OCI-LY1 (cell line): ENCODE measurements around the gene LMF1.

ENCODE experiments used
- CTCF ChIP-seq: fragments of 200-600 bp; sonication (generic), shearing (Covaris generic); IDR thresholded peaks from 2 replicates; pipeline ENCODE4 v1.5.1; 2017; ENCODE audit warnings: mild to moderate bottlenecking, antibody characterized with exemption, low read length, moderate library complexity, mixed read lengths
- EZH2 ChIP-seq: fragments of 200-600 bp; sonication (generic), shearing (Covaris generic); IDR thresholded peaks from 2 replicates; pipeline ENCODE4 v1.8.0; 2017; ENCODE audit warnings: borderline replicate concordance, mixed run types, mild to moderate bottlenecking, antibody characterized with exemption, low read length, moderate library complexity, mixed read lengths

GRCh38 chr16:867421-868385 is 103.1 kb downstream of the LMF1 start:
- TF ChIP-seq CTCF, result no peak
- TF ChIP-seq EZH2, result no peak
